ENCODE results near the gene SNTG2. TPM values are rescaled to one million over a fixed set of nuclear protein-coding genes. Genes with fewer than 3 reads are reported as not detected.

Gene SNTG2
- total and polyA plus RNA-seq, 11 donors: 0.19 to 3.2 (median 0.93) TPM

- no peaks in the 10 kb centered on the region for H3K27me3 ChIP-seq
- 77 to 90% (median 81%) methylated on average over 4 of the region's 4 CpGs for WGBS, 4 donors
These were observed 314.8 kb downstream of the SNTG2 start for GRCh38 chr2:1265454-1265853.

GRCh38 chr2:1266351-1266750, 315.7 kb downstream of the SNTG2 start:
- no peak for TF ChIP-seq CTCF (IDR thresholded peaks at IDR 0.05)
- no peak for TF ChIP-seq POLR2A (IDR thresholded peaks at IDR 0.05)
- no peak overlapping the region for H3K27ac ChIP-seq
- intact Hi-C loops (cut with DNase I): loop anchor here in 1 of 10 donors (5.0 kb wide), 1 partner anchor 489 kb away; no protein-coding TSS in a partner anchor
- H3K36me3 ChIP-seq: no peaks in the 10 kb centered on the region
- WGBS, 4 donors: 77 to 86% (median 82%) methylated on average over 12 of the region's 12 CpGs
- peaks cover 0 to 4% (median 0%) of the 10 kb centered on the region in 9 donors for H3K27me3 ChIP-seq
- H3K9me3 ChIP-seq: no peaks in the 10 kb centered on the region
- DNase-seq (no peak), ATAC-seq (no peak)
- H3K4me1 ChIP-seq: no peaks in the 10 kb centered on the region
- H3K4me3 ChIP-seq: no peak overlapping the region

More at GRCh38 chr2:1265454-1265853, 314.8 kb downstream of the SNTG2 start:
- Histone ChIP-seq H3K4me1 (no peaks in the 10 kb centered on the region), H3K4me3 (no peak overlapping the region), H3K9me3 (no peaks in the 10 kb centered on the region), H3K36me3 (no peaks in the 10 kb centered on the region), H3K27ac (no peak overlapping the region)
- intact Hi-C loops (cut with DNase I): loop anchor here in 1 of 10 donors (5.0 kb wide), 1 partner anchor 488 kb away; no protein-coding TSS in a partner anchor
- ATAC-seq (no peak), DNase-seq (no peak)
- no peak for TF ChIP-seq POLR2A (IDR thresholded peaks at IDR 0.05)
- no peak for TF ChIP-seq CTCF (IDR thresholded peaks at IDR 0.05)

- Histone ChIP-seq H3K27ac (no peak overlapping the region), H3K9me3 (no peaks in the 10 kb centered on the region), H3K27me3 (peaks cover 0 to 4% (median 0%) of the 10 kb centered on the region in 9 donors), H3K36me3 (no peaks in the 10 kb centered on the region), H3K4me1 (no peaks in the 10 kb centered on the region), H3K4me3 (no peak overlapping the region)
- ATAC-seq: no peak
- WGBS, 4 donors: 49 to 71% (median 66%) methylated on average over 7 of the region's 7 CpGs
- intact Hi-C loops (cut with DNase I): loop anchor here in 1 of 10 donors (5.0 kb wide), 1 partner anchor 491 kb away; no protein-coding TSS in a partner anchor
- DNase-seq: no peak
- TF ChIP-seq POLR2A (IDR thresholded peaks at IDR 0.05) (no peak), CTCF (IDR thresholded peaks at IDR 0.05) (no peak)
These were observed 317.4 kb downstream of the SNTG2 start for GRCh38 chr2:1268034-1268433.

- Histone ChIP-seq H3K27ac (no peak overlapping the region), H3K9me3 (peaks cover 0 to 10% (median 4%) of the 10 kb centered on the region in 12 donors), H3K4me1 (no peaks in the 10 kb centered on the region), H3K27me3 (peaks cover 0 to 4% (median 0%) of the 10 kb centered on the region in 9 donors), H3K4me3 (no peak overlapping the region), H3K36me3 (no peaks in the 10 kb centered on the region)
- DNase-seq: no peak
- intact Hi-C loops (cut with DNase I): loop anchor here in 1 of 10 donors (5.0 kb wide), 1 partner anchor 493 kb away; no protein-coding TSS in a partner anchor
- 57 to 80% (median 67%) methylated on average over 8 of the region's 8 CpGs for WGBS, 4 donors
- no peak for TF ChIP-seq CTCF (IDR thresholded peaks at IDR 0.05)
- no peak for TF ChIP-seq POLR2A (IDR thresholded peaks at IDR 0.05)
- ATAC-seq: no peak
These were observed 319.2 kb downstream of the SNTG2 start for GRCh38 chr2:1269812-1270211.

All from heart left ventricle (tissue), 16 donors.